GM21723 (cell line): ENCODE measurements around the gene GNAO1.

Source experiments
- ATAC-seq: cut with Tn5 transposase; IDR thresholded peaks from one replicate; pipeline ENCODE4 v1.9.1; 2021; ENCODE audit warnings: mild to moderate bottlenecking, moderate library complexity; ENCODE audit not compliant: unreplicated experiment

The GNAO1 gene

GRCh38 chr16:56234737-56235136 is 43.4 kb downstream of the GNAO1 start:
- no peak for ATAC-seq

GRCh38 chr16:56237451-56237930 is 46.2 kb downstream of the GNAO1 start:
- no peak for ATAC-seq

GRCh38 chr16:56238188-56238587 is 46.9 kb downstream of the GNAO1 start:
- ATAC-seq, result no peak

GRCh38 chr16:56241596-56241995 is 50.3 kb downstream of the GNAO1 start:
- no peak for ATAC-seq

GRCh38 chr16:56242740-56243139 is 51.5 kb downstream of the GNAO1 start:
- no peak for ATAC-seq

- ATAC-seq, result no peak
Observed at GRCh38 chr16:56244612-56245011, 53.3 kb downstream of the GNAO1 start.

GRCh38 chr16:56245197-56245596 is 53.9 kb downstream of the GNAO1 start:
- ATAC-seq, result no peak

GRCh38 chr16:56246051-56246817 is 54.9 kb downstream of the GNAO1 start:
- ATAC-seq, result no peak

- no peak for ATAC-seq
Observed at GRCh38 chr16:56247018-56247417, 55.7 kb downstream of the GNAO1 start.

GRCh38 chr16:56247808-56248207 is 56.5 kb downstream of the GNAO1 start:
- no peak for ATAC-seq

GRCh38 chr16:56252835-56253234 is 61.5 kb downstream of the GNAO1 start:
- ATAC-seq, result no peak

GRCh38 chr16:56255904-56256303 is 64.6 kb downstream of the GNAO1 start:
- no peak for ATAC-seq

- ATAC-seq, result no peak
Observed at GRCh38 chr16:56257239-56257638, 66.0 kb downstream of the GNAO1 start.

- no peak for ATAC-seq
Observed at GRCh38 chr16:56257666-56258342, 66.5 kb downstream of the GNAO1 start.

- no peak for ATAC-seq
Observed at GRCh38 chr16:56258508-56259424, 67.5 kb downstream of the GNAO1 start.

- ATAC-seq, result no peak
Observed at GRCh38 chr16:56259425-56259779, 68.1 kb downstream of the GNAO1 start.

- ATAC-seq, result no peak
Observed at GRCh38 chr16:56260378-56261160, 69.3 kb downstream of the GNAO1 start.

- no peak for ATAC-seq
Observed at GRCh38 chr16:56261656-56262055, 70.4 kb downstream of the GNAO1 start.

GRCh38 chr16:56262148-56262547 is 70.9 kb downstream of the GNAO1 start:
- ATAC-seq, result no peak

- no peak for ATAC-seq
Observed at GRCh38 chr16:56262551-56263245, 71.4 kb downstream of the GNAO1 start.
